ENCODE results near the gene MRTO4. TPM values are rescaled to one million over a fixed set of nuclear protein-coding genes. Genes with fewer than 3 reads are reported as not detected.

The MRTO4 gene
- total and polyA plus RNA-seq, 9 of the 15 experiments (the other 6 are each of a cell fraction or from before 2014, with no cell fraction given): 62.0 to 173 (median 146) TPM

DNA sequence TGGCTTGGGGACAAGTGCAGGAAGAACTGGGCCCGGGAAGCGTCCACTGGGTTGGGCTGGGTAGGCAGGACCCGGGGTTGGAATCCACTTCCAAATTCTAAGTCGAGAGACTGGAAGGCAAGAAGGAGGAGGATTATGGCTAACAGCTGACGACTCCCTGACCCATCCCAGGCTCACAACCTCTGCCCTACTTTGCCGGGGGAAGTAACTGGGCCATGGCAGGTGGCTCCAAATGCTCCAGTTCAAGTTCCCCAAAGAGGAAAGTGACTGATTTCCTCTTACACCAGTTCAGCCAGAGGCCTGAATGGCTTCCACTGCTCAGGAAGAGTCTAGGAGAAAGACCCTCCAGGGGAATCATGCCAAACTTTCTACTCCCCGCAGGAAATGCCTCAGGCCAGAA lies 11.7 kb upstream of the MRTO4 start:
- POLR2A ChIA-PET: interaction anchor here (0.6 to 3.7 kb wide), 2 partner anchors 12 to 60 kb away, joined by 3 to 20 read pairs; partner anchors contain the start of genes EMC1 and MRTO4
- DNase-seq (ENCODE audit: extremely low read depth in 1 of 4, low spot score in 3 of 4) (no peak), ATAC-seq (no peak), FAIRE-seq (no peak)
- 95% methylated on average over 7 of the region's 7 CpGs for WGBS (ENCODE audit: insufficient coverage, low coverage, missing lambda C conversion rate)
- H3K27me3 ChIP-seq (ENCODE audit: control insufficient read depth in 2 of 2, insufficient read depth in 2 of 2, low read length in 2 of 2): no peaks in the 10 kb centered on the region
- peaks cover 4% of the 10 kb centered on the region; the same call in 1 of the 2 replicates for H4K20me1 ChIP-seq (replicated peaks; ENCODE audit: control insufficient read depth, insufficient read depth, low read length)
- TF ChIP-seq YY1 (IDR thresholded peaks at IDR 0.05; ENCODE audit: borderline replicate concordance in 1 of 3, control insufficient read depth in 1 of 3, extremely low read depth in 1 of 3, insufficient read depth in 3 of 3, insufficient read length in 1 of 3, insufficient replicate concordance in 2 of 3, low read depth in 1 of 3, low read length in 2 of 3): no peak
- TF ChIP-seq LARP7 (IDR thresholded peaks at IDR 0.05): no peak
- in situ Hi-C loops (cut with MboI) (loop anchor here (10.0 kb wide), 2 partner anchors 355 to 415 kb away; no protein-coding TSS in a partner anchor), intact Hi-C loops (cut with micrococcal nuclease) (loop anchor here (2.0 to 10.0 kb wide), 3 partner anchors 61 to 325 kb away; no protein-coding TSS in a partner anchor)
- H3K9me1 ChIP-seq (ENCODE audit: control insufficient read depth, insufficient read depth, low read length): no peaks in the 10 kb centered on the region
- CTCF ChIA-PET (ENCODE audit: low intra/inter-chr PET ratio): interaction anchor here (1.2 to 2.7 kb wide), 2 partner anchors 61 to 62 kb away, joined by 4 to 23 read pairs; no protein-coding TSS in a partner anchor
- no peaks in the 10 kb centered on the region for H3K4me1 ChIP-seq (replicated peaks in 1 of 2; ENCODE audit: control insufficient read depth in 2 of 2, insufficient read depth in 2 of 2, low read length in 2 of 2)
- H2AFZ ChIP-seq (ENCODE audit: low read depth, low read length): no peak overlapping the region
- H3K9me3 ChIP-seq (replicated peaks; ENCODE audit: control insufficient read depth, insufficient read depth, low read depth, low read length): no peaks in the 10 kb centered on the region
- H3K4me2 ChIP-seq (ENCODE audit: insufficient read depth, low read length): no peak overlapping the region
- H3K36me3 ChIP-seq (ENCODE audit: control insufficient read depth, insufficient read depth, low read length): peaks cover 91% of the 10 kb centered on the region
- no peak overlapping the region for H3K9ac ChIP-seq (ENCODE audit: insufficient read depth in 1 of 2, low read depth in 2 of 2, low read length in 2 of 2)
- H3K79me2 ChIP-seq (ENCODE audit: control insufficient read depth, insufficient read depth, low read length): peaks cover 4% of the 10 kb centered on the region
- H3K27ac ChIP-seq (ENCODE audit: extremely low read depth, low read depth, low read length): no peak overlapping the region
- H3K4me3 ChIP-seq: no peak overlapping the region
- BruUV-seq (replicated peaks): no TSS peak

All from K562 (cell line).